Immature natural killer cell (primary cell): Measurements from ENCODE around the gene MPZ. TPM values are rescaled to one million over a fixed set of nuclear protein-coding genes. Genes with fewer than 3 reads are reported as not detected.

Experiments used
- DNase-seq, 3 donors: peaks; one replicate each; pipeline ENCODE4 v3.0.0; 2022; ENCODE audit warnings: mixed read lengths in 1 of 3
- H3K27ac Mint-ChIP-seq, 6 donors: one replicate each; pipeline ENCODE4 v1.8.0; 2020; ENCODE audit warnings: mixed read lengths in 6 of 6, mild to moderate bottlenecking in 5 of 6, inconsistent platforms in 4 of 6, moderate library complexity in 3 of 6
- H3K27me3 Mint-ChIP-seq, 3 donors: one replicate each; pipeline ENCODE4 v1.8.0; 2020 to 2021; ENCODE audit warnings: low read depth in 3 of 3, mild to moderate bottlenecking in 3 of 3, mixed read lengths in 3 of 3, moderate library complexity in 3 of 3, inconsistent platforms in 1 of 3
- H3K36me3 Mint-ChIP-seq, 3 donors: one replicate each; pipeline ENCODE4 v1.8.0; 2020; ENCODE audit warnings: mixed read lengths in 3 of 3, inconsistent platforms in 2 of 3, mild to moderate bottlenecking in 2 of 3
- H3K4me1 Mint-ChIP-seq, 2 donors: one replicate each; pipeline ENCODE4 v1.8.0; 2020; ENCODE audit warnings: inconsistent platforms in 2 of 2, mild to moderate bottlenecking in 2 of 2, mixed read lengths in 2 of 2, moderate library complexity in 1 of 2
- H3K4me3 Mint-ChIP-seq, 5 donors: one replicate each; pipeline ENCODE4 v1.8.0; 2020; ENCODE audit warnings: mild to moderate bottlenecking in 5 of 5, mixed read lengths in 5 of 5, inconsistent platforms in 3 of 5, moderate library complexity in 3 of 5
- H3K9me3 Mint-ChIP-seq, 6 donors: one replicate each; pipeline ENCODE4 v1.8.0; 2020; ENCODE audit warnings: mild to moderate bottlenecking in 6 of 6, mixed read lengths in 6 of 6, inconsistent platforms in 4 of 6, moderate library complexity in 3 of 6
- polyA plus RNA-seq, 3 donors: library from polyadenylated mRNA; unstranded; fragments of 300-500 nt; fragmentation: Illumina TruSeq; gene quantifications; one replicate each; pipeline ENCODE4 v1.2.3, GENCODE V29; 2021

Gene MPZ
- polyA plus RNA-seq, 3 donors from 2014 or later: not detected

GRCh38 chr1:161285521-161285920, 24.2 kb downstream of the MPZ start:
- peaks cover 10 to 14% (median 14%) of the 10 kb centered on the region in 3 donors for H3K36me3 Mint-ChIP-seq
- no peaks in the 10 kb centered on the region for H3K9me3 Mint-ChIP-seq
- H3K4me1 Mint-ChIP-seq: no peaks in the 10 kb centered on the region
- H3K27ac Mint-ChIP-seq: no peak overlapping the region
- peaks cover 0 to 4% (median 3%) of the 10 kb centered on the region in 3 donors for H3K27me3 Mint-ChIP-seq
- H3K4me3 Mint-ChIP-seq: no peak overlapping the region
- DNase-seq: no peak

- peaks cover 0 to 5% (median 3%) of the 10 kb centered on the region in 3 donors for H3K27me3 Mint-ChIP-seq
- H3K4me1 Mint-ChIP-seq: no peaks in the 10 kb centered on the region
- H3K4me3 Mint-ChIP-seq: no peak overlapping the region
- no peak overlapping the region for H3K27ac Mint-ChIP-seq
- no peaks in the 10 kb centered on the region for H3K9me3 Mint-ChIP-seq
- peaks cover 9 to 19% (median 18%) of the 10 kb centered on the region in 3 donors for H3K36me3 Mint-ChIP-seq
- no peak for DNase-seq
Measured at GRCh38 chr1:161285113-161285512, 24.7 kb downstream of the MPZ start.

- no peak overlapping the region for H3K27ac Mint-ChIP-seq
Measured at GRCh38 chr1:161282991-161283390, 26.8 kb downstream of the MPZ start.

GRCh38 chr1:161274874-161275273, 34.9 kb downstream of the MPZ start:
- H3K36me3 Mint-ChIP-seq: peaks cover 0 to 7% (median under 1%) of the 10 kb centered on the region in 3 donors
- H3K4me3 Mint-ChIP-seq: no peak overlapping the region
- H3K4me1 Mint-ChIP-seq: no peaks in the 10 kb centered on the region
- H3K27me3 Mint-ChIP-seq: peaks cover 1 to 3% (median 2%) of the 10 kb centered on the region in 3 donors
- H3K27ac Mint-ChIP-seq: no peak overlapping the region
- no peaks in the 10 kb centered on the region for H3K9me3 Mint-ChIP-seq
- no peak for DNase-seq

More at GRCh38 chr1:161282991-161283390, 26.8 kb downstream of the MPZ start:
- no peak overlapping the region for H3K4me3 Mint-ChIP-seq
- peaks cover 7 to 27% (median 22%) of the 10 kb centered on the region in 3 donors for H3K36me3 Mint-ChIP-seq
- H3K4me1 Mint-ChIP-seq: no peaks in the 10 kb centered on the region
- no peak for DNase-seq
- no peaks in the 10 kb centered on the region for H3K9me3 Mint-ChIP-seq
- H3K27me3 Mint-ChIP-seq: peaks cover 0 to 6% (median 3%) of the 10 kb centered on the region in 3 donors

- Mint-ChIP-seq H3K9me3 (no peaks in the 10 kb centered on the region), H3K4me1 (no peaks in the 10 kb centered on the region), H3K36me3 (no peaks in the 10 kb centered on the region), H3K27me3 (peaks cover 1 to 3% (median 2%) of the 10 kb centered on the region in 3 donors), H3K4me3 (no peak overlapping the region), H3K27ac (no peak overlapping the region)
- no peak for DNase-seq
Measured at GRCh38 chr1:161273402-161273801, 36.4 kb downstream of the MPZ start.

- Mint-ChIP-seq H3K4me1 (no peaks in the 10 kb centered on the region), H3K36me3 (no peaks in the 10 kb centered on the region), H3K9me3 (no peaks in the 10 kb centered on the region), H3K4me3 (no peak overlapping the region), H3K27me3 (peaks cover 1 to 9% (median 4%) of the 10 kb centered on the region in 3 donors), H3K27ac (no peak overlapping the region)
- DNase-seq: no peak
Measured at GRCh38 chr1:161267321-161267720, 42.4 kb downstream of the MPZ start.

- no peaks in the 10 kb centered on the region for H3K4me1 Mint-ChIP-seq
- H3K27me3 Mint-ChIP-seq: peaks cover 4 to 12% (median 5%) of the 10 kb centered on the region in 3 donors
- no peaks in the 10 kb centered on the region for H3K36me3 Mint-ChIP-seq
- H3K9me3 Mint-ChIP-seq: no peaks in the 10 kb centered on the region
- H3K27ac Mint-ChIP-seq: no peak overlapping the region
- H3K4me3 Mint-ChIP-seq: no peak overlapping the region
- no peak for DNase-seq
Measured at GRCh38 chr1:161266836-161267235, 42.9 kb downstream of the MPZ start.

GRCh38 chr1:161266202-161266601, 43.6 kb downstream of the MPZ start:
- Mint-ChIP-seq H3K27me3 (peaks cover 5 to 9% (median 8%) of the 10 kb centered on the region in 3 donors), H3K9me3 (no peaks in the 10 kb centered on the region), H3K4me1 (no peaks in the 10 kb centered on the region), H3K4me3 (no peak overlapping the region), H3K36me3 (no peaks in the 10 kb centered on the region), H3K27ac (no peak overlapping the region)
- no peak for DNase-seq

- no peak for DNase-seq
- H3K4me1 Mint-ChIP-seq: no peaks in the 10 kb centered on the region
- no peak overlapping the region for H3K4me3 Mint-ChIP-seq
- no peak overlapping the region for H3K27ac Mint-ChIP-seq
- H3K9me3 Mint-ChIP-seq: no peaks in the 10 kb centered on the region
- H3K27me3 Mint-ChIP-seq: peaks cover 8 to 12% (median 12%) of the 10 kb centered on the region in 3 donors
- no peaks in the 10 kb centered on the region for H3K36me3 Mint-ChIP-seq
Measured at GRCh38 chr1:161265305-161265704, 44.5 kb downstream of the MPZ start.

GRCh38 chr1:161261261-161262235, 48.2 kb downstream of the MPZ start:
- Mint-ChIP-seq H3K36me3 (peaks cover 3 to 9% (median 4%) of the 10 kb centered on the region in 3 donors), H3K9me3 (peaks cover 11 to 21% (median 13%) of the 10 kb centered on the region in 6 donors), H3K4me1 (peaks cover 10 to 16% of the 10 kb centered on the region in 2 donors), H3K27ac (no peak overlapping the region), H3K27me3 (peaks cover 23 to 34% (median 29%) of the 10 kb centered on the region in 3 donors), H3K4me3 (no peak overlapping the region)
- no peak for DNase-seq

- peak overlapping the region in 1 of 5 donors; percentile 7 for H3K4me3 Mint-ChIP-seq
- no peak overlapping the region for H3K27ac Mint-ChIP-seq
- peaks cover 11 to 27% (median 16%) of the 10 kb centered on the region in 6 donors for H3K9me3 Mint-ChIP-seq
- peaks cover 21 to 37% (median 29%) of the 10 kb centered on the region in 3 donors for H3K27me3 Mint-ChIP-seq
- peaks cover 10 to 16% of the 10 kb centered on the region in 2 donors for H3K4me1 Mint-ChIP-seq
- DNase-seq: no peak
- peaks cover 4 to 9% (median 6%) of the 10 kb centered on the region in 3 donors for H3K36me3 Mint-ChIP-seq
Measured at GRCh38 chr1:161260376-161261260, 49.1 kb downstream of the MPZ start.

- no peak for DNase-seq
- Mint-ChIP-seq H3K27me3 (peaks cover 20 to 37% (median 29%) of the 10 kb centered on the region in 3 donors), H3K9me3 (peaks cover 11 to 27% (median 18%) of the 10 kb centered on the region in 6 donors), H3K27ac (no peak overlapping the region), H3K4me3 (peak overlapping the region; percentile 26 to 82 (median 70)), H3K4me1 (peaks cover 10 to 16% of the 10 kb centered on the region in 2 donors), H3K36me3 (peaks cover 4 to 9% (median 6%) of the 10 kb centered on the region in 3 donors)
Measured at GRCh38 chr1:161259765-161260164, 50.0 kb downstream of the MPZ start.

- no peak for DNase-seq
- peak overlapping the region; percentile 31 to 82 (median 70) for H3K4me3 Mint-ChIP-seq
- peaks cover 19 to 37% (median 29%) of the 10 kb centered on the region in 3 donors for H3K27me3 Mint-ChIP-seq
- no peak overlapping the region for H3K27ac Mint-ChIP-seq
- peaks cover 4 to 9% (median 6%) of the 10 kb centered on the region in 3 donors for H3K36me3 Mint-ChIP-seq
- H3K4me1 Mint-ChIP-seq: peaks cover 10 to 16% of the 10 kb centered on the region in 2 donors
- H3K9me3 Mint-ChIP-seq: peaks cover 11 to 27% (median 18%) of the 10 kb centered on the region in 6 donors
Measured at GRCh38 chr1:161259345-161259702, 50.4 kb downstream of the MPZ start.
